Aorta (tissue), 5 donors: Measurements from ENCODE around the gene IL22RA2. TPM values are rescaled to one million over a fixed set of nuclear protein-coding genes. Genes with fewer than 3 reads are reported as not detected.

Experiments
- ATAC-seq: fragments of 200-7000 bp; cut with Tn5 transposase; one replicate; pipeline ENCODE4 v1.9.1; 2022; ENCODE audit warnings: moderate library complexity; ENCODE audit not compliant: low FRiP score
- DNase-seq, 2 donors: peaks; one replicate each; pipeline ENCODE4 v3.0.0-alpha.2; 2020
- H3K27ac ChIP-seq, 2 donors: one replicate each; pipeline ENCODE4 v1.5.1; 2013; ENCODE audit warnings: low read length in 2 of 2, mild to moderate bottlenecking in 2 of 2, moderate library complexity in 2 of 2, control low read depth in 1 of 2, inconsistent platforms in 1 of 2, low read depth in 1 of 2
- H3K27me3 ChIP-seq, 2 donors: one replicate each; pipeline ENCODE4 v1.6.1; 2013; ENCODE audit warnings: control low read depth in 1 of 2, low read length in 1 of 2, mild to moderate bottlenecking in 1 of 2, moderate library complexity in 1 of 2; ENCODE audit not compliant: insufficient read depth in 2 of 2, control insufficient read depth in 1 of 2
- H3K36me3 ChIP-seq, 2 donors: one replicate each; pipeline ENCODE4 v1.6.1; 2013; ENCODE audit warnings: control low read depth in 1 of 2, low read length in 1 of 2, mild to moderate bottlenecking in 1 of 2; ENCODE audit not compliant: insufficient read depth in 2 of 2, control insufficient read depth in 1 of 2
- H3K4me1 ChIP-seq, 2 donors: one replicate each; pipeline ENCODE4 v1.6.1; 2013; ENCODE audit warnings: low read length in 2 of 2, control low read depth in 1 of 2, mild to moderate bottlenecking in 1 of 2, moderate library complexity in 1 of 2; ENCODE audit not compliant: insufficient read depth in 2 of 2, control insufficient read depth in 1 of 2
- H3K4me3 ChIP-seq, 2 donors: one replicate each; pipeline ENCODE4 v1.5.1; 2013; ENCODE audit warnings: low read length in 2 of 2, control low read depth in 1 of 2, mild to moderate bottlenecking in 1 of 2
- H3K9me3 ChIP-seq: one replicate; pipeline ENCODE4 v1.6.1; 2013; ENCODE audit warnings: mild to moderate bottlenecking, low read length; ENCODE audit not compliant: control insufficient read depth
- WGBS, 2 donors: extraction: QIAGEN DNeasy Blood & Tissue Kit; methylation state at CpG; one replicate each; pipeline ENCODE4 v1.1.7; 2013; 5-methylcytosine and 5-hydroxymethylcytosine counted together
- intact Hi-C, 2 donors: fragments of 100-400 bp; cut with DNase I; formaldehyde crosslinking; loops; one replicate each; pipeline versions ENCODE4 v1.14.2 to v1.15.0; 2022
- polyA plus RNA-seq, 2 donors: library from polyadenylated mRNA; stranded (reverse); fragments of 200-250 nt; gene quantifications; one replicate each; pipeline ENCODE4 v1.2.3, GENCODE V29; 2013
- total RNA-seq, 2 donors: library from RNA; stranded (reverse); fragmentation: NEBNext Ultra II Directional; extraction: Animal tissue kit (Norgen Biotek cat#: 25700); gene quantifications; one replicate each; pipeline ENCODE4 v1.2.1, GENCODE V29; 2021
- donor health status: healthy with polysubstance abuse.
- donor health status: Bipolar disorder and iron deficiency.
- donor health status: DM: no; HTN: no; CAD: no.
- donor health status: DM: no; HTN: no; CAD: no.
- donor health status: DM: yes; HTN: yes; CAD: no.

Gene IL22RA2
- total and polyA plus RNA-seq, 4 donors = not detected

DNA sequence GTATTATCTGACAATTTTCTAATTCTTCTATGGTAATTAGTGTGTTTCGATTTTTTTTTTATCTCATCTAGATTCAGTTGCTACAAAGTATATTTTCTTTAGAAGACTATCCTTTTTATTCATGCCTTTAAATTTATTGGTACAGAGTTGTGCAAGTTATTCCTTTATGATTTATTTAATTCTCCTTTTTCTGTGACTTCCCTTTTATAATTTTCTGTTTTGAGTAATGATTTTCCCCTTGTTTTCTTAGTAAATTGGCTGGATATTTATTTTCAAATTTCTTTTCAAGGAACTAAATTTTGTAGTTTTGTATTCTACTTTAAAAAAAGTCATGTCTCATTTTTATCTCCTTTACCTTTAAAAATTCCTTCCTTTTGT lies 2.4 kb upstream of the IL22RA2 start:
- no peaks in the 10 kb centered on the region for H3K36me3 ChIP-seq
- no peak overlapping the region for H3K4me3 ChIP-seq
- H3K9me3 ChIP-seq = no peaks in the 10 kb centered on the region
- 80 to 85% methylated on average over 1 of the region's 1 CpG for WGBS, 2 donors
- no peaks in the 10 kb centered on the region for H3K27me3 ChIP-seq
- H3K27ac ChIP-seq = no peak overlapping the region
- ATAC-seq = no peak
- no peaks in the 10 kb centered on the region for H3K4me1 ChIP-seq
- no peak for DNase-seq
- intact Hi-C loops = no loop called here

DNA sequence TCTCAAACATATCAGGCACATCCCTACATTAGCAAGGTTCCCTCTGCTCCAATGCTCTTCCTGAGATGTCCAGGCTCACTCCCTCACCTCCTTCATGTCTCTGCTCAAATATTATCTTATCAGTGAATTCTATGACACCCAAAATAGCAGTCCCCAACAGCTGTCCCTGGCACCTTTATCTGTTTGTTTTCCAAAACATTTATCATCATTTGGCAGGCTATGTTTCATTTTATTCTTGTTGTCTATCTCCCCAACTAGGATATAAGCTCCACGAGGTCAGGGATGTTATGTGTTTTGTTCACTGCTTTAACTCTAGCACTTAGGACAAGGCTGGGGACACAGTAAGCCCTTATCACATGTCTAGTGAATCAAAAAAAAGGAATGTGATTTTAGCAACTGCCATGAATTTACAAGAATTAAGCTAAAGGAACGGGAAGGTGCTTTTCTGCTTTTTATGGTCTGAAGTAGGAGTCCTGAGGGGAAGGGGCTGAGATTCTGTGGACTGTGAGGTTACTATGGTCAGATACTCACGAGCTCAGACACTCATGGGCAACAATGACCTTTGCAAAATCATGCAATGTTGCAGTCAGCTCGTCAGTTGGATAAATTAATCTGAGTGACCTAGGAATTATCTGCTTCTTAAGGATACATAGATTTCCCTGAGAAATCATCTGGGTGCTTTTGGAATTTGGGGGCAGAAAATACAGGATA lies 1.9 kb upstream of the IL22RA2 start:
- Histone ChIP-seq H3K4me3 (no peak overlapping the region), H3K27ac (no peak overlapping the region), H3K36me3 (no peaks in the 10 kb centered on the region), H3K27me3 (no peaks in the 10 kb centered on the region), H3K4me1 (no peaks in the 10 kb centered on the region), H3K9me3 (no peaks in the 10 kb centered on the region)
- intact Hi-C loops = no loop called here
- DNase-seq (no peak), ATAC-seq (no peak)
- WGBS, 2 donors = 43 to 44% methylated on average over 4 of the region's 4 CpGs

DNA sequence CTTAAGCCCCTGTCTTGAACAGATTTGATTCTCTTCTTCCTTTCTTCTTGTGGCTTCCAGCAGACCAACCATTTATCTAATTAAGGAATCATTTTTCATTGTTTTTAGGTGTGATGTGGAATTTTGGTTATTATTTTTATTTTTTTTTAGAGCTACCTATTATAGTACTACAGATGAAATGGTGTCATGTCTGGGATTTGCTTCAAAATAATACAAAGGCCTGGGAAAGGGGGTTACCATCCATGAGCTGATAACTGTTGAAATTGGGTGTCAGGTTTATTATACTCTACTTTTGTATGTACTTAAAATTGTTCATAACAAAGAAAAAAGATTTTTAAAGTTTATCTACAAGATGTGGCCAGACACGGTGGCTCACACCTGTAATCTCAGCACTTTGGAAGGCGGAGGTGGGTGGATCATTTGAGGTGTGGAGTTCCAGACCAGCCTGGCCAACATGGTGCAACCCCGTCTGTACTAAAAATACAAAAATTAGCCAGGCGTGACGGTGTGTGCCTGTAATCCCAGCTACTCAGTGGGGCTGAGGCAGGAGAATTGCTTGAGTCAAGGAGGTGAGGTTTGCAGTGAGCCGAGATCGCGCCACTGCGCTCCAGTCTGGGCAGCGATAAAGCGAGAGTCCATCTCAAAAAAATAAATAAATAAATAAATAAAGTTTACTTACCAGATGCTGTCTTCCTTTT lies 561 bp downstream of the IL22RA2 start:
- no peaks in the 10 kb centered on the region for H3K27me3 ChIP-seq
- DNase-seq (no peak), ATAC-seq (no peak)
- no peaks in the 10 kb centered on the region for H3K4me1 ChIP-seq
- no peak overlapping the region for H3K27ac ChIP-seq
- no peaks in the 10 kb centered on the region for H3K36me3 ChIP-seq
- H3K4me3 ChIP-seq = no peak overlapping the region
- intact Hi-C loops = no loop called here
- H3K9me3 ChIP-seq = no peaks in the 10 kb centered on the region
- WGBS, 2 donors = 95 to 96% methylated on average over 11 of the region's 11 CpGs

DNA sequence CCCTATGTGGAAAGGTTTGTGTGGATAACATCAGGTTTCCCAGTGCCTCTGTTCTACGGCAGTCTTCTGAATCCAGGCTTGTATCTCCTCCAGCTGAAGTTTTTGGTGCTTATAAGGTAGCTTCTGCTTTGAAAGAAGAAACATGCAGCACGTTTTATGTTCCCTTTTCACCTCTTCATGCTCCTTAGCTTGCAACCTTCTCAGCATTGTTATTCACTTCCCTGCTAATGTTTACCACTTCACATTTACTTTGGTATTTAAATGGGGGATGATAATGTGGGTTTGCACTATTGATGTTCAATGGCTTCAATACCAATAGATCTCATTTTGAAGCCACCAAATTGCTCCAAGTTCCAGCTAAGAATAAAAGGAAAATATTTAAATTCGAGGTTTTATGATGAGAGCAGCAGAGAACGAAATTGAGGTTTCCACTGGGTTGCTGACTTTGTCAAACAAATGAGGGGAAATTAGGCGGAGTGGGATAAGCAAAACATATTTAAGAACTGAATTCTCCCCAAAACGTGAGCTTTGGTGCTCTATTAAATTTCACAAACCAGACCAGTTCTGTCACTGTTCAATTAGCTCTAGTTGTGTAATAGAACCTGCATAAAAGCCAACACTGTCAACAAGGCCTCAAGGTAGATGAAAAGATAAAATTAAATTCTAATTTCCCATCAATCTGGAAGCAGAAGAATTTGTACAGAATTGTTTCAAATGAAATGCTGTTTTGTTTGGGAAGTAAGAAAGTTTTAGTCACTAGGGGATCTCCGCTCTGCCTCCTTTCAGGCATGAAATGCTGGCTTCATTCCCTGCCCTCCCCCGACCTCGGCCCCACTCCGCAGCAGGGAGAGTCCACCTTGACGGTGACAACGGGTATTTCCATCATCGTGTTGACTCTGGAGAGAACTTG lies 1.4 kb downstream of the IL22RA2 start:
- Histone ChIP-seq H3K9me3 (no peaks in the 10 kb centered on the region), H3K27ac (no peak overlapping the region), H3K4me3 (no peak overlapping the region), H3K4me1 (no peaks in the 10 kb centered on the region), H3K36me3 (no peaks in the 10 kb centered on the region), H3K27me3 (no peaks in the 10 kb centered on the region)
- intact Hi-C loops = no loop called here
- DNase-seq (no peak), ATAC-seq (no peak)
- WGBS, 2 donors = 60 to 70% methylated on average over 13 of the region's 13 CpGs

DNA sequence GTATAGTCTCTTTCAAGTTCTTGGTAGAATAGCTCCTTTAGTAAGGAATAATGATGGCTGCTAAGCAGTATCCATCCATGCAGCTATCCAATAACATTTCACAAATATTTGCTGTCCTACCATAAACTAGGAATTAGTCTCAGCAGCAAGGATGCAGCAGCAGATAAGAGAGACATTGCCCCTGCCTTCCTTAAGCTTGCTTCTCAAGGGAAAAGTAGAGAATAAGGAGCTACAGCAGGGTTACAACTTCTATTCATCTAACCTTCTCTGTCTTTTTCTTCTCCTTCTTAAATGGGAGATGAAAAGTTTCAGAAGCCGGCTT lies 2.4 kb downstream of the IL22RA2 start:
- intact Hi-C loops = no loop called here
- Histone ChIP-seq H3K27me3 (no peaks in the 10 kb centered on the region), H3K9me3 (no peaks in the 10 kb centered on the region), H3K36me3 (no peaks in the 10 kb centered on the region), H3K4me1 (no peaks in the 10 kb centered on the region), H3K4me3 (no peak overlapping the region), H3K27ac (no peak overlapping the region)
- no peak for ATAC-seq
- DNase-seq = no peak
- 81 to 86% methylated on average over 1 of the region's 1 CpG for WGBS, 2 donors

DNA sequence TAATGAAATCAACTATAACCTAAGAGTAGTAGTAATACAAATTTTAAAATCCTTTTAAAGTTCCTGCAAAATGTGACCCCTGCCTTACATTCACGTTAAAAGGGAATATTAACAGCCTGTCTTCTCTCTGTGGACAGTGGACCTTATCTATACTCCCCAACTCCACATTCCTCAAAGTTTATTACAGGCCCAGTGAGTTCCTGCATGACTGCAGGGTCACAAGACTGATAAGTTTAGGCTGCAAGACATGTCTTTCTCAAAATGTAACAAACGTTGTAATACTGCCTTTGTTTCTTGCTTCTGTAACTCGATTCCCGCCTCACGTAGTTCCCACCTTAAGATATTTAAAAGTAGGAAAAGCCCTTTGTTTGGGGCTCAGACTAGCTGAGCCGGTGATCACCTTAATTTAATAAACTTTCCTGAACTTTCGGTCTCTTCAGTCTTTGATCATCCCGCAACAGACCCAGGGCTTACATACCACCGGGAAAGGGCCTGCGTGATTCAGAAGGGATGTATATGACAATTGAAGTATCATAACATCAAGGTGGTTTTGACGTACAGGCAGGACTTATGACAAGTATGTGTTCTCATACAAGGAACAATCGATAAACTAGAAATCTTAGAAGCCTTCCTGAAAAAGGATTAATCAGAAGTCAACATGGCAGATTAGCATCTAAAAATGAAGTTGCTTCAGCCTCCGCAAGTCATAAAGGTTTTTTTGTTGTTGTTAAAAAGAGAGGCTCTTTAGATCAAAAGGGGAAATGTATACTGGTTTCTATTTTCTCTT lies 3.0 kb downstream of the IL22RA2 start:
- Histone ChIP-seq H3K4me3 (no peak overlapping the region), H3K36me3 (no peaks in the 10 kb centered on the region), H3K4me1 (no peaks in the 10 kb centered on the region), H3K27ac (no peak overlapping the region), H3K27me3 (no peaks in the 10 kb centered on the region), H3K9me3 (no peaks in the 10 kb centered on the region)
- ATAC-seq (no peak), DNase-seq (no peak)
- intact Hi-C loops = no loop called here
- WGBS, 2 donors = 86 to 87% methylated on average over 13 of the region's 13 CpGs

DNA sequence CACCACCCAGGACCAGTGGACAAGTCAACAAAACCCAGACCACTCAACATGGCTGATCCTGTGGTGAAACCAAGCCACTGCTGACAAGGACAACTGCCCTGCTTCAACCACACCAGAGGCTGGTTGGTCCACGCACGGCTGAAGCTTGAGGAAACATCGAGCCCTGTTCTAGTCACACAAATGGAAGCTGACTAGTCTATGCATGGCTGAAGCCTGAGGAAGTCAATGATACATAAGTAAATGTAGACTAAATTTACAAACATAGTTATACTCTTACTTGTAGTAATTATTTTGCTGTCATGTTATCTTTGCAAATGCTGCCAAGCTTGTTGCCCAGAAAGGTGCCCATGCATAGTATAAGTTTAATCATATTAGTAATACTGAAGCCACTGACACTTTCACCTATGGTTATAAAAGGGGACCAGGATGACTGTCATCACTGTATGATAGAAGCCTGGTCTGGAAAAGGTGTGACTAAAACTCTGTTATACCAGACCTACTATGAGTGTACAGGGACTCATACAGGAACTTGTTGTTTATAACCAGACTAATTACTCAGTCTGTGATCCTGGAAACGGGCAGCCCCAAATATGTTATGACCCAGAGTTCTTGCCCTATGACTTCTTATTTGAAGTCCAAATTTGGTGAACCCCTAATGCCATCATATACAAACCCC lies 5.6 kb downstream of the IL22RA2 start:
- H3K27me3 ChIP-seq = no peaks in the 10 kb centered on the region
- DNase-seq = no peak
- H3K27ac ChIP-seq = no peak overlapping the region
- WGBS, 2 donors = 92 to 94% methylated on average over 4 of the region's 4 CpGs
- intact Hi-C loops = loop anchor here in 1 of 2 donors (10.0 kb wide), 1 partner anchor 97 kb away; no protein-coding TSS in a partner anchor
- no peaks in the 10 kb centered on the region for H3K4me1 ChIP-seq
- no peak overlapping the region for H3K4me3 ChIP-seq
- no peaks in the 10 kb centered on the region for H3K9me3 ChIP-seq
- no peaks in the 10 kb centered on the region for H3K36me3 ChIP-seq
- no peak for ATAC-seq
